Measurements from ENCODE around the gene MTX3. TPM values are rescaled to one million over a fixed set of nuclear protein-coding genes. Genes with fewer than 3 reads are reported as not detected.
A peak's percentile ranks its signal among the peaks of the same experiment; 100 is the strongest.

MTX3 gene
- total RNA-seq, 6 experiments from 2014 or later = 10.2 to 13.5 (median 12.8) TPM

GRCh38 chr5:79992891-79993657, 2.0 kb upstream of the MTX3 start:
- no peaks in the 10 kb centered on the region for H3K27me3 Mint-ChIP-seq (ENCODE audit: insufficient read depth)
- peaks cover 5% of the 10 kb centered on the region; the same call in 1 of the 2 replicates for H3K36me3 Mint-ChIP-seq (ENCODE audit: low read depth)
- no peak overlapping the region; the same call in 1 of the 2 replicates for H3K27ac Mint-ChIP-seq
- no peaks in the 10 kb centered on the region for H3K9me3 Mint-ChIP-seq
- no peak for DNase-seq
- peaks cover 31% of the 10 kb centered on the region for H3K4me1 Mint-ChIP-seq (ENCODE audit: low read depth)
- TF ChIP-seq, protein P1, sequence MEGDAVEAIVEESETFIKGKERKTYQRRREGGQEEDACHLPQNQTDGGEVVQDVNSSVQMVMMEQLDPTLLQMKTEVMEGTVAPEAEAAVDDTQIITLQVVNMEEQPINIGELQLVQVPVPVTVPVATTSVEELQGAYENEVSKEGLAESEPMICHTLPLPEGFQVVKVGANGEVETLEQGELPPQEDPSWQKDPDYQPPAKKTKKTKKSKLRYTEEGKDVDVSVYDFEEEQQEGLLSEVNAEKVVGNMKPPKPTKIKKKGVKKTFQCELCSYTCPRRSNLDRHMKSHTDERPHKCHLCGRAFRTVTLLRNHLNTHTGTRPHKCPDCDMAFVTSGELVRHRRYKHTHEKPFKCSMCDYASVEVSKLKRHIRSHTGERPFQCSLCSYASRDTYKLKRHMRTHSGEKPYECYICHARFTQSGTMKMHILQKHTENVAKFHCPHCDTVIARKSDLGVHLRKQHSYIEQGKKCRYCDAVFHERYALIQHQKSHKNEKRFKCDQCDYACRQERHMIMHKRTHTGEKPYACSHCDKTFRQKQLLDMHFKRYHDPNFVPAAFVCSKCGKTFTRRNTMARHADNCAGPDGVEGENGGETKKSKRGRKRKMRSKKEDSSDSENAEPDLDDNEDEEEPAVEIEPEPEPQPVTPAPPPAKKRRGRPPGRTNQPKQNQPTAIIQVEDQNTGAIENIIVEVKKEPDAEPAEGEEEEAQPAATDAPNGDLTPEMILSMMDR (IDR thresholded peaks at IDR 0.05) = no peak
- no peak overlapping the region for H3K4me3 Mint-ChIP-seq

DNA sequence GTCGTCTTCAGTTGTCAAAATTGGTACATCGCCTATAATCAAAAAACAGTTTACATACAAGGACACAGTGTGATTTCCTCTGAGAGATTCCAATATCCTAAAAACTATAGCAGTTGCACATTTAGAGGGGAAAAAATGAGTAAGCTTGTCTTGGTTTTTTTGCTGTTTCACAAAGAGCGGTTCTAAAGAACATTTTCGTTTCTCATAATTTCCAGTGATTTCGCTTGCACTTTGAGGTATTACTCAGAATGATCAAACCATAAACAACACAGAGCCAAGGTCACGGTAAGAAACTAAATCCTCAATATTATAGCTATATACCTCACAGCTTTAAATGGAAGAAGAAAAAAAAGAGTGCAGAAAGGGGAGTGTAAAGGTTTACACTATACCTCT, 861 bp downstream of the MTX3 start:
- H3K36me3 Mint-ChIP-seq (ENCODE audit: low read depth) = peaks cover 14% of the 10 kb centered on the region

GRCh38 chr5:79986260-79986659, 4.8 kb downstream of the MTX3 start:
- Mint-ChIP-seq H3K27ac (no peak overlapping the region), H3K36me3 (ENCODE audit: low read depth) (peaks cover 29% of the 10 kb centered on the region), H3K4me3 (no peak overlapping the region), H3K4me1 (ENCODE audit: low read depth) (peaks cover 10% of the 10 kb centered on the region), H3K9me3 (no peaks in the 10 kb centered on the region), H3K27me3 (ENCODE audit: insufficient read depth) (no peaks in the 10 kb centered on the region)
- TF ChIP-seq, protein P1 (IDR thresholded peaks at IDR 0.05) = no peak
- no peak for DNase-seq

More for the DNA sequence above, 861 bp downstream of the MTX3 start:
- H3K9me3 Mint-ChIP-seq = no peaks in the 10 kb centered on the region
- H3K4me1 Mint-ChIP-seq (ENCODE audit: low read depth) = peaks cover 31% of the 10 kb centered on the region
- TF ChIP-seq, protein P1 (IDR thresholded peaks at IDR 0.05) = no peak
- H3K4me3 Mint-ChIP-seq = peak overlapping the region; percentile 96
- DNase-seq = no peak
- no peaks in the 10 kb centered on the region for H3K27me3 Mint-ChIP-seq (ENCODE audit: insufficient read depth)
- H3K27ac Mint-ChIP-seq = peak overlapping the region; percentile 85

DNA sequence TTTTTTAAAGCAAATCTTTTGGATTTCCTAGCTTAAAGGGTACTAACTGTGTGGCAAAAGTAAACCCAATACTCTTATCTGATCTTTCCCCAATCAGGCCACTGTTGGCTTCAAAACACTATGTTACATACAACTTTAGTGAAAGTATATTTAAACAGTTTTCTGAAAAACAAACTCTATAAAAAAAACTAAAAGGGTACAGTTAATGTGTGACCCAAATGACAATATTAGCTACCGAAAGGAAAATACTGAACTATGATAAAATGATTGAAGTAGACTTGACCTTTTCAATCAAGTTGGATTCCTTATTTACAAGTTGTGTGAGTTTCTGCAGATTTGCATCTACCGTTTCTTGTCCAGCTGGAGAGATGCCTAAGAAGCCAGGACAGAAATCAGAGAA, 5.8 kb downstream of the MTX3 start:
- Mint-ChIP-seq H3K27me3 (ENCODE audit: insufficient read depth) (no peaks in the 10 kb centered on the region), H3K4me3 (no peak overlapping the region), H3K36me3 (ENCODE audit: low read depth) (peaks cover 32% of the 10 kb centered on the region), H3K4me1 (ENCODE audit: low read depth) (peaks cover 6% of the 10 kb centered on the region), H3K27ac (no peak overlapping the region), H3K9me3 (no peaks in the 10 kb centered on the region)
- no peak for DNase-seq
- TF ChIP-seq, protein P1 (IDR thresholded peaks at IDR 0.05) = no peak

GRCh38 chr5:79984363-79984762, 6.7 kb downstream of the MTX3 start:
- DNase-seq = no peak
- no peak overlapping the region for H3K27ac Mint-ChIP-seq
- no peaks in the 10 kb centered on the region; the same call in 1 of the 2 replicates for H3K27me3 Mint-ChIP-seq (ENCODE audit: insufficient read depth)
- TF ChIP-seq, protein P1 (IDR thresholded peaks at IDR 0.05) = no peak
- H3K9me3 Mint-ChIP-seq = no peaks in the 10 kb centered on the region
- no peak overlapping the region for H3K4me3 Mint-ChIP-seq
- H3K4me1 Mint-ChIP-seq (ENCODE audit: low read depth) = no peaks in the 10 kb centered on the region; the same call in 1 of the 2 replicates
- peaks cover 30% of the 10 kb centered on the region for H3K36me3 Mint-ChIP-seq (ENCODE audit: low read depth)
